Lung microvascular endothelial cell (primary cell): Measurements from ENCODE around the gene ORMDL3. TPM values are rescaled to one million over a fixed set of nuclear protein-coding genes. Genes with fewer than 3 reads are reported as not detected.

Experiments used
- DNase-seq, 2 donors: peaks; one replicate each; pipeline versions ENCODE4 v3.0.0 to v3.0.0-alpha.2; 2010; ENCODE audit warnings: low read depth in 2 of 2
- total RNA-seq: library from RNA; depleted of rRNA; stranded (reverse); fragments of >200 nt; gene quantifications from 2 replicates; pipeline ENCODE4 v1.2.1, GENCODE V29; 2014

The ORMDL3 gene
- total RNA-seq: 25.9 and 38.5 TPM in 2 replicates

DNA sequence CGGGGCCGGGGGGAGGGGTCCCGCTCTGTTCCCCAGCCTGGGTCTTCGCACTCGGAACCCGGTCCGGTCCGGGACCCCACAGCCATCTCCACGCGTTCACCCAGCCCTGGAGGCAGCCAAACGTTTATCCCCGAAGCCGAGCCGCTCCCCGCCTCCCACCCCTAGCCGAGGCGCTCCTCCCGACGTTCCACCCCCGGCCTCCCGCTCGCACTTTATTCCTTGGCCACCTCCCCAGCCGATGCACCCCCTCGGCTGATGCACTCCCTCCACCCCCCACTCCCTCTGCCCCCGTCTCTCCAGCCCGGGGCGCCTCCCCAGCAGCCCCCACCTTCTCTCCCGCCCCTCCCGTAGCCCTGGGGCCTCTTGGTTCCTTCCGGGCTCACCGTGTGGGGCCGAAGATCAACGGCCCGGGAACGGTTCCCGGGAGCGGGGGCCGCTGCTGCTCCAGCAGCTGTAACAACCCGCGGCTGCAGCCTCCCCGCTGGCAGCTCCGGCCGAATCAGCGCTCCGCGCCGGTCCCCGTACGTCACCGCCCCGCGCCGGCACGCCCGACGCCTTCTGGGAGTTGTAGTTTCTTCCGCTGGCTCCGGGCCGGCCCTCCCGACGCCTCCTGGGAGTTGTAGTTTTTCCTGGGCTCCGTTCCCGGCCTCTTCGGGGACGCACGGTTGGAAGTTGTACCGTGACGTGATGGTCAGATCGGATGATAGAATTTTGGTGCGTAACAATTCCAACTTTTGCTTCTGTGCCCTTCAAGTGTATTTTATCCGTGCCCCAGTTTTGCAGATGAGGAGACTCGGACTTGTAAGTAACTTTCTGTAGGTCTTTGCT is at the start of gene ORMDL3, which contains the start of gene LRRC3C:
ORMDL3 (minus strand) TSS at position 501 of the 828 bp plus-strand sequence. CDS start 3,398 bp downstream, outside the sequence.
LRRC3C (plus strand) TSS at position 632 of the 828 bp plus-strand sequence. CDS start 13,792 bp downstream, outside the sequence.
- DNase-seq: peak; percentile 94 to 96

GRCh38 chr17:39975801-39976200 is 48.4 kb upstream of the ORMDL3 start:
- no peak for DNase-seq

GRCh38 chr17:39974433-39974832 is 47.0 kb upstream of the ORMDL3 start:
- DNase-seq: no peak

DNA sequence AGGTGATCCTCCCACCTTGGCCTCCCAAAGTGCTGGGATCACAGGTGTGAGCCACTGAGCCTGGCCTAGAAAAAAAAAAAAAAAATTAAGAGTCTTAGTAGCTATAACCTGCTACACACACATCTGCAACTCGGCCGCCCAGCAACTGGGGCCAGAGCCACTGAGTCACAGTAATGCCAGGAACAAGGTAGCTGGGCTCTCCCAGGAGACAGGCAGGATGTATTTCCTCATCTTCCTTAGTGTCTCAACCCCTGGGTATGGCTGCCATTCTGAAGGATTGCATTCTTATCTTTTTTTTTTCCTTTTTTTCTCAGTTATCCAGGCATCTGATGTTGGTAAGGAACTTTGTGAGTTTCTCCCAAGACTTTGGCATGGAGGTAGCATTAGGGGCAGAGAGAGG is 46.1 kb upstream of the ORMDL3 start:
- no peak for DNase-seq

- DNase-seq: no peak
These were observed 44.9 kb upstream of the ORMDL3 start for GRCh38 chr17:39972271-39972670.

GRCh38 chr17:39971076-39971603 is 43.7 kb upstream of the ORMDL3 start:
- DNase-seq: no peak

GRCh38 chr17:39970157-39970692 is 42.8 kb upstream of the ORMDL3 start:
- DNase-seq: no peak

- DNase-seq: no peak
These were observed 42.0 kb upstream of the ORMDL3 start for GRCh38 chr17:39969375-39969774.

- no peak for DNase-seq
These were observed 41.4 kb upstream of the ORMDL3 start for GRCh38 chr17:39968761-39969160.

DNA sequence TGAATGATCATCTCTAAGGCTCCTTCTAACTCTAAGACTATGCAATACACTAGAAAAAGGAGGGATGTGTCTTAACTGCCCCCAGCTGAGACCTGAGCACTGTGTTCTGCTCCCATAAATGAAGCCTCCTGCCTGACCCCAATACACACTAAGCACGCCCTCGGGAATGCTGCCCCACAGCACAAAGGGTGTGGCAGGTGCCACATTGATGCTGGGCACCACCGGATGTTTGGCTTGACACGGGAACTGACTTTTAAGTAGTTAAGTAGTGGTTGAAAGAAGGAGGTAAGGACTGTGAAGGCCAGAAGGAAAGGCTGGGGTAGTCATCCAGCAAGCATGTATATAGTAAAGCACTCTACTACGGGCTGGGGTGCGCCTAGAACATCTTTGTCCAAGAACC is 39.4 kb upstream of the ORMDL3 start:
- DNase-seq: no peak

GRCh38 chr17:39965017-39965699 is 37.8 kb upstream of the ORMDL3 start:
- no peak for DNase-seq

GRCh38 chr17:39963829-39964228 is 36.4 kb upstream of the ORMDL3 start:
- peak in 1 of 2 donors; percentile 20 for DNase-seq

GRCh38 chr17:39962642-39963220 is 35.3 kb upstream of the ORMDL3 start, which contains the start of gene GSDMA:
Gene GSDMA, plus strand, starts transcription at chr17:39963004. Its CDS starts 2,684 bp downstream, at chr17:39965688.
- DNase-seq: no peak

DNA sequence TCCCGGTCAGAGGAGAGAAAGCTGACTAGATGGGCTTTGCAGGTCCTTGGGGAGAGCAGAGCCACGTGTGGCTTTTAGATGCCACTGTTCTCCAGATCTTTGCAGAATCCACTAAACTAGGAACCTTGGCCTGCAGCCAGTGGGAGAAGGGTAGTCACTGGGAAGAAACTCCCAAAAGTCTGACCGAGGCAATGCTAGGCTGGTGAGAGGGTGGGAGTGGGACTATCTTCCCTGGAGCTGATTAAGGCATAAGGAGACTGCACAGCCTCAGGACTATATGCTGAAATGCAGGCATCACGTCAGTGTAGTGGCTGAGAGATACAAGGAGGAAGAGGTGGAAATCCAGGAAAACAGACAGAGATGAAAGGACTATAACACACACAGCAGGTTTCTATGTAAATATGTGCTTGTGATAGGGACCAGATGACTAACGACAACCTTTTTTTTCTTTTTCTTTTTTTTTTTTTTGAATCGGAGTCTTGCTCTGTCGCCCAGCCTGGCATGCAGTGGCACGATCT is 33.2 kb upstream of the ORMDL3 start:
- DNase-seq: no peak

DNA sequence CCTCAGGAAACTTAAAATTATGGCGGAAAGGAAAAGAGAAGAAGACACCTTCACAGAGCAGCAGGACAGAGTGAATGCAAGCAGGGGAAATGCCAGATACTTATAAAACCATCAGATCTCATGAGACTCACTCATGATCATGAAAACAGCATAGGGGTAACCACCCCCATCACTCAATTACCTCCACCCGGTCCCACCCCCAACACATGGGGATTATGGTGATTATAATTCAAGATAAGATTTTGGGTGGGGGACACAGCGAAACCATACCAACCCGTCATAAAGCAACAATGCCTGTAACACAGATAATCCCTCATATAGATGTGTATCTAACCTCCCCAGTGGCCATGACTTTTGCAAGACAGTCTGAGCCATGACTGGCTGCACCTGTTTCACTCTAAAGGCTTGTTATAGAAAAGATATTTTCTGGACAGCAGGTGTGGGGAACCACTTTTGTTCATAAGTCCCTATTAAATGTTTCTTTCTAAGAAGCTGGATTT is 28.4 kb upstream of the ORMDL3 start:
- DNase-seq: no peak

DNA sequence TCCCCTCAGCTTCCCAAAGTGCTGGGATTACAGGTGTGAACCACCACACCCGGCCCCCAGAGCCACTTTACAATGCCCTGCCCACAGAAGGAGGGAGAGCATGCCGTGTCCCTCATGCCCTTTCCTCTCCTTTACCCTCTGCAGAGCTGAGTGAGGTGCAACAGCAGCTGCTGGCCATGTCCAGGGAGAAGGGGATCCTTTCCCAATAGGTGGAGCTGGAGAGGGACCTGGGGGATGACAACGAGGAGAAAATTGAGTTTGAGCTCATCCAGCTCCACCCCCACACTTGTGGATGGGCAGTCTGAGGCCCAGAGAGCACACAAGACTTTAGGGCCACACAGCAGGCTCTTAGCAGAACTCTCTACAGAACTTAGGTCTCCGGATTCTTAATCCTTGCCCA is 27.5 kb upstream of the ORMDL3 start:
- DNase-seq: no peak

DNA sequence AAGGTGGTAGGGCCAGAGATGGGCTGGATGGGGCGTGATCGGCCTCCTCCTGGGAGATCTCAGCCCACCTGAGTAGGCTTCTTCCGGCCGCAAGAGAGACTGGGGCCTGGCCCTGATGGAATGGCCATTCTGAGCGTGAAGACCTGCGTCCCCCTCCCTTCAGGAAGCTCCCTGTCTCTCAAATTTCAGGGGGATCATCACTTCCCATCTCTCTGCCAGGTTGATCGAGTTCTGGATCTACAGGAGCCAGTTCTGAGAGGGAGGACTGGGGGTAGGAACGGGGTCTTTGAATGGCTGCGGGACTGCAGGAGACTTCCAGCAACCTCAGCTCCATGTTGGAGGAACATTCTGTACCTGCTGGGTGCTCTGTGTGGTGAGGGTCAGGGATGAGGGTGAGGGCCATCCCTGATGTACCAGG is 26.1 kb upstream of the ORMDL3 start:
- peak in 1 of 2 donors; percentile 14 for DNase-seq

GRCh38 chr17:39952680-39953470 is 25.5 kb upstream of the ORMDL3 start:
- peak; percentile 96 to 97 for DNase-seq

- DNase-seq: no peak
These were observed 24.7 kb upstream of the ORMDL3 start for GRCh38 chr17:39951924-39952679.
